ENCODE results near the gene HNRNPL.

GRCh38 chr19:38801359-38802095, 48.3 kb downstream of the HNRNPL start:
- TF ChIP-seq, protein P1, sequence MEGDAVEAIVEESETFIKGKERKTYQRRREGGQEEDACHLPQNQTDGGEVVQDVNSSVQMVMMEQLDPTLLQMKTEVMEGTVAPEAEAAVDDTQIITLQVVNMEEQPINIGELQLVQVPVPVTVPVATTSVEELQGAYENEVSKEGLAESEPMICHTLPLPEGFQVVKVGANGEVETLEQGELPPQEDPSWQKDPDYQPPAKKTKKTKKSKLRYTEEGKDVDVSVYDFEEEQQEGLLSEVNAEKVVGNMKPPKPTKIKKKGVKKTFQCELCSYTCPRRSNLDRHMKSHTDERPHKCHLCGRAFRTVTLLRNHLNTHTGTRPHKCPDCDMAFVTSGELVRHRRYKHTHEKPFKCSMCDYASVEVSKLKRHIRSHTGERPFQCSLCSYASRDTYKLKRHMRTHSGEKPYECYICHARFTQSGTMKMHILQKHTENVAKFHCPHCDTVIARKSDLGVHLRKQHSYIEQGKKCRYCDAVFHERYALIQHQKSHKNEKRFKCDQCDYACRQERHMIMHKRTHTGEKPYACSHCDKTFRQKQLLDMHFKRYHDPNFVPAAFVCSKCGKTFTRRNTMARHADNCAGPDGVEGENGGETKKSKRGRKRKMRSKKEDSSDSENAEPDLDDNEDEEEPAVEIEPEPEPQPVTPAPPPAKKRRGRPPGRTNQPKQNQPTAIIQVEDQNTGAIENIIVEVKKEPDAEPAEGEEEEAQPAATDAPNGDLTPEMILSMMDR (conservative IDR thresholded peaks at IDR 0.05) = no peak
- no peak for TF ChIP-seq ZFX (IDR thresholded peaks at IDR 0.05)
